Neural cell (in vitro differentiated cells): ENCODE data around the gene TNFAIP8L1. TPM values are rescaled to one million over a fixed set of nuclear protein-coding genes. Genes with fewer than 3 reads are reported as not detected.

Experiments
- H2AFZ ChIP-seq: fragments of 200-600, 300-800 bp; sonication (generic), shearing (Covaris generic); 2 replicates; pipeline ENCODE4 v1.6.0; 2014; ENCODE audit warnings: low read depth, mild to moderate bottlenecking, antibody characterized with exemption, low read length, moderate library complexity
- H3F3A ChIP-seq: fragments of 200-600 bp; shearing (Covaris generic); 2 replicates; pipeline ENCODE4 v1.6.1; 2016; ENCODE audit warnings: mild to moderate bottlenecking, moderate library complexity, mixed read lengths, antibody characterized with exemption, low read length; ENCODE audit not compliant: insufficient read depth, poor library complexity, severe bottlenecking
- H3K27ac ChIP-seq: fragments of 200-600, 300-800 bp; sonication (generic), shearing (Covaris generic); 2 replicates; pipeline ENCODE4 v1.5.1; 2014; ENCODE audit warnings: mild to moderate bottlenecking, low read length, moderate library complexity
- H3K27me3 ChIP-seq: fragments of 300-800, 200-600 bp; sonication (generic), shearing (Covaris generic); 2 replicates; pipeline ENCODE4 v1.6.0; 2014; ENCODE audit warnings: mild to moderate bottlenecking, low read depth, low read length, moderate library complexity; ENCODE audit not compliant: insufficient read depth
- H3K36me3 ChIP-seq: fragments of 300-800, 200-600 bp; sonication (generic), shearing (Covaris generic); 2 replicates; pipeline ENCODE4 v1.5.1; 2014; ENCODE audit warnings: mild to moderate bottlenecking, antibody characterized with exemption, low read length, moderate library complexity; ENCODE audit not compliant: insufficient read depth
- H3K4me2 ChIP-seq: fragments of 300-800, 200-600 bp; sonication (generic), shearing (Covaris generic); 2 replicates; pipeline ENCODE4 v1.6.0; 2014; ENCODE audit warnings: mild to moderate bottlenecking, low read length
- H3K4me3 ChIP-seq: fragments of 300-800, 200-600 bp; sonication (generic), shearing (Covaris generic); 2 replicates; pipeline ENCODE4 v1.5.1; 2014; ENCODE audit warnings: mild to moderate bottlenecking, low read length, moderate library complexity
- H3K79me2 ChIP-seq: fragments of 200-600 bp; shearing (Covaris generic); replicated peaks from 2 replicates; pipeline ENCODE4 v1.6.0; 2014; ENCODE audit warnings: mild to moderate bottlenecking, low read length, moderate library complexity; ENCODE audit not compliant: insufficient read depth
- H3K9ac ChIP-seq: fragments of 300-800, 200-600 bp; sonication (generic), shearing (Covaris generic); 2 replicates; pipeline ENCODE4 v1.6.1; 2016; ENCODE audit warnings: mild to moderate bottlenecking, low read length, mixed read lengths
- H3K9me2 ChIP-seq: fragments of 200-600 bp; shearing (Covaris generic); 2 replicates; pipeline ENCODE4 v1.6.1; 2016; ENCODE audit warnings: mild to moderate bottlenecking, low read length, mixed read lengths; ENCODE audit not compliant: insufficient read depth
- H3K9me3 ChIP-seq: fragments of 200-600, 300-800 bp; sonication (generic), shearing (Covaris generic); 2 replicates; pipeline ENCODE4 v1.6.1; 2016; ENCODE audit warnings: mild to moderate bottlenecking, mixed run types, low read length, moderate library complexity, mixed read lengths
- H4K20me1 ChIP-seq: fragments of 200-600 bp; shearing (Covaris generic); 2 replicates; pipeline ENCODE4 v1.6.1; 2016; ENCODE audit warnings: mild to moderate bottlenecking, mixed run types; ENCODE audit not compliant: insufficient read depth
- EP300 ChIP-seq: fragments of 450-650 bp; conservative IDR thresholded peaks from 2 replicates; pipeline ENCODE4 v1.6.1; 2014; ENCODE audit warnings: antibody characterized with exemption, mild to moderate bottlenecking, moderate library complexity; ENCODE audit not compliant: poor library complexity, severe bottlenecking
- EZH2 ChIP-seq: fragments of 200-600, 300-800 bp; shearing (Covaris generic), sonication (generic); IDR thresholded peaks from 2 replicates; pipeline ENCODE4 v1.6.1; 2014; ENCODE audit warnings: antibody characterized with exemption, low read length, borderline replicate concordance, mild to moderate bottlenecking; ENCODE audit not compliant: insufficient read depth, poor library complexity, severe bottlenecking
- MXI1 ChIP-seq: fragments of 450-650 bp; conservative IDR thresholded peaks from 2 replicates; pipeline ENCODE4 v1.6.1; 2014; ENCODE audit warnings: antibody characterized with exemption, mild to moderate bottlenecking; ENCODE audit not compliant: poor library complexity, severe bottlenecking
- POLR2AphosphoS5 ChIP-seq: IDR thresholded peaks from 2 replicates; pipeline ENCODE4 v1.6.1; 2012
- RAD21 ChIP-seq: fragments of 450-650 bp; conservative IDR thresholded peaks from 2 replicates; pipeline ENCODE4 v1.6.1; 2014; ENCODE audit warnings: antibody characterized with exemption, mild to moderate bottlenecking, moderate library complexity
- SMC3 ChIP-seq: fragments of 450-650 bp; conservative IDR thresholded peaks from 2 replicates; pipeline ENCODE4 v1.6.1; 2014; ENCODE audit warnings: antibody characterized with exemption, mild to moderate bottlenecking, moderate library complexity; ENCODE audit not compliant: poor library complexity
- TAF1 ChIP-seq: IDR thresholded peaks from 2 replicates; pipeline ENCODE4 v1.6.1; 2012; ENCODE audit warnings: low read depth
- polyA plus RNA-seq: library from polyadenylated mRNA; depleted of rRNA; stranded (reverse); fragments of >200 nt; gene quantifications from 2 replicates; pipeline ENCODE4 v1.2.3, GENCODE V29; 2014
- TF ChIP-seq, protein P1 (sequence below): IDR thresholded peaks from 2 replicates; pipeline ENCODE4 v1.6.1; 2012; ENCODE audit warnings: borderline replicate concordance
- TF ChIP-seq, protein P2 (sequence below): fragments of 450-650 bp; IDR thresholded peaks from 2 replicates; pipeline ENCODE4 v1.5.1; 2014; ENCODE audit warnings: antibody characterized with exemption, mild to moderate bottlenecking, moderate library complexity; ENCODE audit not compliant: poor library complexity, severe bottlenecking

Gene TNFAIP8L1
- polyA plus RNA-seq, 1 donor from 2014 or later: 0.99 TPM

DNA sequence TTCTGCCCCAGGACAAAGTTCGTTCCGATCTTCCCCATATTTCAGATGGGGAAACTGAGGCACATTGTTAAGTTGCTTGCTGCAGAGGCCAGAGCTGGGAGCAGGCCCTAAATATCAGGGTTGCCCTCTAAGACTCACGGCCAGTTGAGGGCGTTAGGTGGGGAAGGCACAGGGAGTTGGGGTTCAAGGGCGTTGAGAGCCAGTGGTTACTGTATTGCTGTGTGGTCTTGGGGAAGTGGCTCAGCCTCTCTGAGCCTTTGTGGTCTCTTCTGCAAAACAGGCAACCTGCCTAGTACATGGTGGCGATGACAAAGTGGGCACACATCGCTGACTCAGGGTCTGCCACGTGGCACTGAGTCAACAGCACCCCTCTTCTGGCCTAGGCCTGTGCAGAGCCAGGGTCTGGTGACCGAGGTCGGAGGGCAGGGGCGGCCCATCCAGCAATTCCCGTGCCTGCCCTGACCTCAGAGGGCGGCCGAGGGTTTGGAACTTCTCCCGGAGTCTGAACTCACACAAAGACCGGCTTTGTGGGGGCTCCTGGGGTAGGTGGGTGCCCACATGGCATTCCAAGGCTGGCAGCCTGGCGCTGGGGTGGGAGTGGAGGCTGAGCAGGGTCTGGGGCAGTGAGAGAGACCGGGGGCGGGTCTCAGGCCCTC, 10.2 kb downstream of the TNFAIP8L1 start:
- Histone ChIP-seq H3K4me3 (no peak overlapping the region), H3K4me2 (no peak overlapping the region), H4K20me1 (no peaks in the 10 kb centered on the region), H3F3A (no peaks in the 10 kb centered on the region), H3K9me3 (no peaks in the 10 kb centered on the region), H3K9me2 (no peaks in the 10 kb centered on the region), H3K79me2 (no peaks in the 10 kb centered on the region), H2AFZ (no peak overlapping the region), H3K36me3 (no peaks in the 10 kb centered on the region), H3K27ac (no peak overlapping the region), H3K27me3 (no peaks in the 10 kb centered on the region), H3K9ac (no peak overlapping the region)
- TF ChIP-seq POLR2AphosphoS5 (no peak), TAF1 (no peak), EZH2 (no peak), SMC3 (no peak), MXI1 (no peak)
- TF ChIP-seq, protein P1, sequence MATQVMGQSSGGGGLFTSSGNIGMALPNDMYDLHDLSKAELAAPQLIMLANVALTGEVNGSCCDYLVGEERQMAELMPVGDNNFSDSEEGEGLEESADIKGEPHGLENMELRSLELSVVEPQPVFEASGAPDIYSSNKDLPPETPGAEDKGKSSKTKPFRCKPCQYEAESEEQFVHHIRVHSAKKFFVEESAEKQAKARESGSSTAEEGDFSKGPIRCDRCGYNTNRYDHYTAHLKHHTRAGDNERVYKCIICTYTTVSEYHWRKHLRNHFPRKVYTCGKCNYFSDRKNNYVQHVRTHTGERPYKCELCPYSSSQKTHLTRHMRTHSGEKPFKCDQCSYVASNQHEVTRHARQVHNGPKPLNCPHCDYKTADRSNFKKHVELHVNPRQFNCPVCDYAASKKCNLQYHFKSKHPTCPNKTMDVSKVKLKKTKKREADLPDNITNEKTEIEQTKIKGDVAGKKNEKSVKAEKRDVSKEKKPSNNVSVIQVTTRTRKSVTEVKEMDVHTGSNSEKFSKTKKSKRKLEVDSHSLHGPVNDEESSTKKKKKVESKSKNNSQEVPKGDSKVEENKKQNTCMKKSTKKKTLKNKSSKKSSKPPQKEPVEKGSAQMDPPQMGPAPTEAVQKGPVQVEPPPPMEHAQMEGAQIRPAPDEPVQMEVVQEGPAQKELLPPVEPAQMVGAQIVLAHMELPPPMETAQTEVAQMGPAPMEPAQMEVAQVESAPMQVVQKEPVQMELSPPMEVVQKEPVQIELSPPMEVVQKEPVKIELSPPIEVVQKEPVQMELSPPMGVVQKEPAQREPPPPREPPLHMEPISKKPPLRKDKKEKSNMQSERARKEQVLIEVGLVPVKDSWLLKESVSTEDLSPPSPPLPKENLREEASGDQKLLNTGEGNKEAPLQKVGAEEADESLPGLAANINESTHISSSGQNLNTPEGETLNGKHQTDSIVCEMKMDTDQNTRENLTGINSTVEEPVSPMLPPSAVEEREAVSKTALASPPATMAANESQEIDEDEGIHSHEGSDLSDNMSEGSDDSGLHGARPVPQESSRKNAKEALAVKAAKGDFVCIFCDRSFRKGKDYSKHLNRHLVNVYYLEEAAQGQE: no peak

DNA sequence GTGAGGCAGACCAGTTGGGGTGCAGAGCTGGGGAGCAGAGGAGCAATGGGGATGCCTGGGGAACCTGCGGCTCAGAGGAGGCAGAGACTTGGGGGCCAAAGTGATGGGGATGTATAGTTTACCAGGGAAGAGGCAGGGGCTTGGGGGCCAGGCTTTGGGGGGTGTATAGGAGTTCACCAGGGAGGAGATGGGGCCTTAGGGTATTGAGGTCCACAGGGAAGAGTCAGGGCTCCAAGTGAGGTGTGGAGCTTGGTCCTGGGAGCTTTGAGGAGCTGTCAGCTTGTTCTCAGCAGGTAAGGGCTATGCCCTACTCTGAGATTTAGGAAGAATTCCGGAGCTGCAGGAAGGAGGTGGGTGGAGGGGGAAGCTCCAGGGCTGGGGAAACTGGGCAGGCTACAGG, 10.8 kb downstream of the TNFAIP8L1 start:
- no peaks in the 10 kb centered on the region for H3F3A ChIP-seq
- no peak overlapping the region for H3K4me3 ChIP-seq
- H2AFZ ChIP-seq: no peak overlapping the region
- no peaks in the 10 kb centered on the region for H3K9me3 ChIP-seq
- no peaks in the 10 kb centered on the region for H3K27me3 ChIP-seq
- H3K9me2 ChIP-seq: no peaks in the 10 kb centered on the region
- no peak overlapping the region for H3K9ac ChIP-seq
- H3K36me3 ChIP-seq: no peaks in the 10 kb centered on the region
- no peak overlapping the region for H3K4me2 ChIP-seq
- no peak overlapping the region for H3K27ac ChIP-seq
- TF ChIP-seq RAD21: no peak
- H3K79me2 ChIP-seq: no peaks in the 10 kb centered on the region
- no peaks in the 10 kb centered on the region for H4K20me1 ChIP-seq

DNA sequence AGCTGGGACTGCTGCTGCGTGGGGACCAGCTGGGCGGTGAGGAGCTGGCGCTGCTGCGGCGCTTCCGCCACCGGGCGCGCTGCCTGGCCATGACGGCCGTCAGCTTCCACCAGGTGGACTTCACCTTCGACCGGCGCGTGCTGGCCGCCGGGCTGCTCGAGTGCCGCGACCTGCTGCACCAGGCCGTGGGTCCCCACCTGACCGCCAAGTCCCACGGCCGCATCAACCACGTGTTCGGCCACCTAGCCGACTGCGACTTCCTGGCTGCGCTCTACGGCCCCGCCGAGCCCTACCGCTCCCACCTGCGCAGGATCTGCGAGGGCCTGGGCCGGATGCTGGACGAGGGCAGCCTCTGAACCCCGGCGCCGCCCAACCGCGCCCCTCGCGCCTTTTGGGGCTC, 12.8 kb downstream of the TNFAIP8L1 start:
- Histone ChIP-seq H4K20me1 (no peaks in the 10 kb centered on the region), H3K79me2 (no peaks in the 10 kb centered on the region), H3K9ac (no peak overlapping the region), H3K27ac (no peak overlapping the region), H3K27me3 (no peaks in the 10 kb centered on the region), H3F3A (no peaks in the 10 kb centered on the region), H3K4me2 (no peak overlapping the region), H3K4me3 (no peak overlapping the region), H2AFZ (no peak overlapping the region), H3K9me3 (no peaks in the 10 kb centered on the region), H3K36me3 (no peaks in the 10 kb centered on the region), H3K9me2 (no peaks in the 10 kb centered on the region)
- TF ChIP-seq, protein P2, sequence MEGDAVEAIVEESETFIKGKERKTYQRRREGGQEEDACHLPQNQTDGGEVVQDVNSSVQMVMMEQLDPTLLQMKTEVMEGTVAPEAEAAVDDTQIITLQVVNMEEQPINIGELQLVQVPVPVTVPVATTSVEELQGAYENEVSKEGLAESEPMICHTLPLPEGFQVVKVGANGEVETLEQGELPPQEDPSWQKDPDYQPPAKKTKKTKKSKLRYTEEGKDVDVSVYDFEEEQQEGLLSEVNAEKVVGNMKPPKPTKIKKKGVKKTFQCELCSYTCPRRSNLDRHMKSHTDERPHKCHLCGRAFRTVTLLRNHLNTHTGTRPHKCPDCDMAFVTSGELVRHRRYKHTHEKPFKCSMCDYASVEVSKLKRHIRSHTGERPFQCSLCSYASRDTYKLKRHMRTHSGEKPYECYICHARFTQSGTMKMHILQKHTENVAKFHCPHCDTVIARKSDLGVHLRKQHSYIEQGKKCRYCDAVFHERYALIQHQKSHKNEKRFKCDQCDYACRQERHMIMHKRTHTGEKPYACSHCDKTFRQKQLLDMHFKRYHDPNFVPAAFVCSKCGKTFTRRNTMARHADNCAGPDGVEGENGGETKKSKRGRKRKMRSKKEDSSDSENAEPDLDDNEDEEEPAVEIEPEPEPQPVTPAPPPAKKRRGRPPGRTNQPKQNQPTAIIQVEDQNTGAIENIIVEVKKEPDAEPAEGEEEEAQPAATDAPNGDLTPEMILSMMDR: no peak
- no peak for TF ChIP-seq SMC3
- TF ChIP-seq RAD21: no peak
- no peak for TF ChIP-seq TAF1
- no peak for TF ChIP-seq EP300
- TF ChIP-seq, protein P1: no peak
- TF ChIP-seq MXI1: no peak
- no peak for TF ChIP-seq EZH2
- no peak for TF ChIP-seq POLR2AphosphoS5
